ENCODE data around the gene ANKZF1. TPM values are rescaled to one million over a fixed set of nuclear protein-coding genes. Genes with fewer than 3 reads are reported as not detected.
"Not testable (repeated sequence)": the region's sequence is repeated elsewhere in the genome, so short reads cannot be mapped to it uniquely, and the experiment has no call there.

ANKZF1 gene
- total RNA-seq, 5 donors from 2014 or later (not counting 1 experiment from before 2014, with no cell fraction given): 119 to 220 (median 194) TPM

- POLR2A ChIA-PET: interaction anchor here (0.6 to 2.7 kb wide), 8 partner anchors 8 to 77 kb away, joined by 3 to 32 read pairs (median 4); partner anchors contain the start of genes GLB1L (in 2 of the 2), STK16 (in 2 of the 2), ABCB6 (in 1 of the 2) and ANKZF1 (in 1 of the 2)
- H3K27ac ChIP-seq (ENCODE audit: low read length): peak within 1 kb of the TSS; percentile 94
- peak; percentile 28 to 38 (median 32) for ATAC-seq (replicated peaks in 1 of 4)
- H3K4me1 ChIP-seq (ENCODE audit: control insufficient read depth in 1 of 2, extremely low read depth in 1 of 2, insufficient read depth in 2 of 2, low read length in 2 of 2): peaks cover 33 to 55% of the 10 kb centered on the region in 2 experiments
- Mint-ChIP-seq H3K27ac (peak within 1 kb of the TSS; percentile 98 to 99), H3K4me3 (peak within 1 kb of the TSS; percentile 75 to 96 (median 83)), H3K4me1 (peaks cover 56 to 57% (median 57%) of the 10 kb centered on the region in 3 donors), H3K27me3 (no peaks in the 10 kb centered on the region), H3K9me3 (no peaks in the 10 kb centered on the region), H3K36me3 (peaks cover 37% of the 10 kb centered on the region)
- CTCF ChIA-PET: interaction anchor here (0.6 to 2.5 kb wide), 9 partner anchors 24 to 350 kb away, joined by 3 to 38 read pairs (median 6); partner anchors contain the start of genes ANKZF1 (in 1 of the 2), ATG9A (in 1 of the 2), CNPPD1 (in 1 of the 2) and DNAJB2 (in 1 of the 2)
- no peaks in the 10 kb centered on the region for H3K27me3 ChIP-seq (replicated peaks in 1 of 2; ENCODE audit: control insufficient read depth in 2 of 2, extremely low read depth in 1 of 2, insufficient read depth in 2 of 2, low read length in 1 of 2)
- WGBS (ENCODE audit: insufficient coverage): 0% methylated on average over 21 of the region's 49 CpGs
- peaks cover 15 to 38% of the 10 kb centered on the region in 2 donors for H3K36me3 ChIP-seq (ENCODE audit: control insufficient read depth in 2 of 2, extremely low read depth in 1 of 2, insufficient read depth in 1 of 2, low read length in 1 of 2)
- peak within 1 kb of the TSS; percentile 95 to 99 for H3K4me3 ChIP-seq (ENCODE audit: control insufficient read depth in 1 of 2, extremely low read depth in 1 of 2, low read length in 1 of 2)
- no peaks in the 10 kb centered on the region for H3K9me3 ChIP-seq
- DNase-seq: peak in 16 of 35 experiments; percentile 5 to 58 (median 27)
These were observed 23.5 kb downstream of the ANKZF1 start, which contains the start of gene TUBA4B for GRCh38 chr2:219252900-219253752. Gene TUBA4B, plus strand, starts transcription at chr2:219253243. Its CDS starts 165 bp downstream, at chr2:219253408.

GRCh38 chr2:219253753-219254589 is 24.4 kb downstream of the ANKZF1 start, which contains the start of gene TUBA4A:
Gene TUBA4A, minus strand, starts transcription at chr2:219253918. Its CDS starts 60 bp downstream, at chr2:219253858.
- peak; percentile 82 to 96 (median 89) for DNase-seq
- H3K27ac ChIP-seq (ENCODE audit: low read length): peak within 1 kb of the TSS; percentile 94
- ATAC-seq (replicated peaks in 1 of 4): peak; percentile 77 to 87 (median 78)
- H3K27me3 Mint-ChIP-seq: no peaks in the 10 kb centered on the region
- CTCF ChIA-PET: interaction anchor here (0.6 to 2.7 kb wide), 16 partner anchors 9 to 349 kb away, joined by 3 to 38 read pairs (median 6); partner anchors contain the start of genes ANKZF1 (in 1 of the 2), ATG9A (in 1 of the 2), CNPPD1 (in 1 of the 2) and DNAJB2 (in 1 of the 2)
- under 1% methylated on average over 75 of the region's 76 CpGs for WGBS (ENCODE audit: insufficient coverage)
- POLR2A ChIA-PET: interaction anchor here (0.6 to 2.7 kb wide), 13 partner anchors 9 to 858 kb away, joined by 3 to 32 read pairs (median 6); partner anchors contain the start of genes GLB1L (in 2 of the 2), STK16 (in 2 of the 2), ANKZF1 (in 1 of the 2) and ATG9A (in 1 of the 2)
- H3K9me3 Mint-ChIP-seq: no peaks in the 10 kb centered on the region
- peaks cover 13 to 29% of the 10 kb centered on the region in 2 donors for H3K36me3 ChIP-seq (ENCODE audit: control insufficient read depth in 2 of 2, extremely low read depth in 1 of 2, insufficient read depth in 1 of 2, low read length in 1 of 2)
- H3K4me3 Mint-ChIP-seq: peak within 1 kb of the TSS; percentile 75 to 96 (median 83)
- peak within 1 kb of the TSS; percentile 95 to 99 for H3K4me3 ChIP-seq (ENCODE audit: control insufficient read depth in 1 of 2, extremely low read depth in 1 of 2, low read length in 1 of 2)
- peaks cover 25 to 47% of the 10 kb centered on the region in 2 experiments for H3K4me1 ChIP-seq (ENCODE audit: control insufficient read depth in 1 of 2, extremely low read depth in 1 of 2, insufficient read depth in 2 of 2, low read length in 2 of 2)
- H3K27me3 ChIP-seq (replicated peaks in 1 of 2; ENCODE audit: control insufficient read depth in 2 of 2, extremely low read depth in 1 of 2, insufficient read depth in 2 of 2, low read length in 1 of 2): no peaks in the 10 kb centered on the region
- H3K36me3 Mint-ChIP-seq: peaks cover 30% of the 10 kb centered on the region
- H3K9me3 ChIP-seq: no peaks in the 10 kb centered on the region
- peaks cover 47 to 48% (median 48%) of the 10 kb centered on the region in 3 donors for H3K4me1 Mint-ChIP-seq
- H3K27ac Mint-ChIP-seq: peak within 1 kb of the TSS; percentile 98 to 99

GRCh38 chr2:219254590-219255201 is 25.1 kb downstream of the ANKZF1 start:
- peak; percentile 18 to 33 (median 21) for ATAC-seq (replicated peaks in 1 of 4)
- Mint-ChIP-seq H3K4me3 (peak overlapping the region; percentile 75 to 96 (median 83)), H3K27me3 (peaks cover 1 to 3% of the 10 kb centered on the region in 2 donors), H3K36me3 (peaks cover 24% of the 10 kb centered on the region), H3K9me3 (no peaks in the 10 kb centered on the region), H3K4me1 (peaks cover 40 to 41% (median 41%) of the 10 kb centered on the region in 3 donors), H3K27ac (peak overlapping the region; percentile 88 to 98)
- Histone ChIP-seq H3K27ac (ENCODE audit: low read length) (peak overlapping the region; percentile 94), H3K4me3 (ENCODE audit: control insufficient read depth in 1 of 2, extremely low read depth in 1 of 2, low read length in 1 of 2) (peak overlapping the region; percentile 95 to 99), H3K36me3 (ENCODE audit: control insufficient read depth in 2 of 2, extremely low read depth in 1 of 2, insufficient read depth in 1 of 2, low read length in 1 of 2) (peaks cover 13 to 25% of the 10 kb centered on the region in 2 donors), H3K27me3 (replicated peaks in 1 of 2; ENCODE audit: control insufficient read depth in 2 of 2, extremely low read depth in 1 of 2, insufficient read depth in 2 of 2, low read length in 1 of 2) (no peaks in the 10 kb centered on the region), H3K9me3 (no peaks in the 10 kb centered on the region), H3K4me1 (ENCODE audit: control insufficient read depth in 1 of 2, extremely low read depth in 1 of 2, insufficient read depth in 2 of 2, low read length in 2 of 2) (peaks cover 20 to 40% of the 10 kb centered on the region in 2 experiments)
- peak in 19 of 35 experiments; percentile 17 to 72 (median 36) for DNase-seq
- ChIA-PET POLR2A (interaction anchor here (0.6 to 2.7 kb wide), 10 partner anchors 10 to 968 kb away, joined by 3 to 32 read pairs (median 7); partner anchors contain the start of genes GLB1L (in 2 of the 2), STK16 (in 2 of the 2), ANKZF1 (in 1 of the 2) and ATG9A (in 1 of the 2)), CTCF (interaction anchor here (0.6 to 2.7 kb wide), 18 partner anchors 8 to 78 kb away, joined by 3 to 38 read pairs (median 5); partner anchors contain the start of genes ANKZF1 (in 1 of the 2), ATG9A (in 1 of the 2), CNPPD1 (in 1 of the 2) and DNAJB2 (in 1 of the 2))
- WGBS (ENCODE audit: insufficient coverage): 10% methylated on average over 6 of the region's 12 CpGs

- H3K27me3 Mint-ChIP-seq; ATAC-seq (replicated peaks in 1 of 4); H3K27ac ChIP-seq (ENCODE audit: low read length); H3K4me3 ChIP-seq (ENCODE audit: control insufficient read depth in 1 of 2, extremely low read depth in 1 of 2, low read length in 1 of 2); H3K4me3 Mint-ChIP-seq; DNase-seq; H3K36me3 Mint-ChIP-seq; H3K27ac Mint-ChIP-seq; H3K27me3 ChIP-seq (replicated peaks in 1 of 2; ENCODE audit: control insufficient read depth in 2 of 2, extremely low read depth in 1 of 2, insufficient read depth in 2 of 2, low read length in 1 of 2); H3K36me3 ChIP-seq (ENCODE audit: control insufficient read depth in 2 of 2, extremely low read depth in 1 of 2, insufficient read depth in 1 of 2, low read length in 1 of 2); H3K9me3 Mint-ChIP-seq; H3K9me3 ChIP-seq: not testable (repeated sequence)
- ChIA-PET POLR2A (interaction anchor here in 1 of 2 donors (0.7 kb wide), 1 partner anchor 208 kb away, joined by 4 read pairs; no protein-coding TSS in a partner anchor), CTCF (interaction anchor here (0.6 to 1.1 kb wide), 8 partner anchors 9 to 796 kb away, joined by 3 to 7 read pairs (median 3); partner anchors contain the start of genes BCS1L (in 1 of the 2), DNAJB2 (in 1 of the 2) and ZNF142 (in 1 of the 2))
- peaks cover 11 to 20% (median 14%) of the 10 kb centered on the region in 3 donors for H3K4me1 Mint-ChIP-seq
- WGBS (ENCODE audit: insufficient coverage): 93% methylated on average over 3 of the region's 10 CpGs
- H3K4me1 ChIP-seq (ENCODE audit: control insufficient read depth in 1 of 2, extremely low read depth in 1 of 2, insufficient read depth in 2 of 2, low read length in 2 of 2): peaks cover 0 to 12% of the 10 kb centered on the region in 2 experiments
These were observed 29.3 kb downstream of the ANKZF1 start for GRCh38 chr2:219258942-219259341.
